Aorta (tissue), 5 donors: ENCODE results near the gene C11orf16. TPM values are rescaled to one million over a fixed set of nuclear protein-coding genes. Genes with fewer than 3 reads are reported as not detected.

ENCODE experiments used
- ATAC-seq: fragments of 200-7000 bp; cut with Tn5 transposase; one replicate; pipeline ENCODE4 v1.9.1; 2022; ENCODE audit warnings: moderate library complexity; ENCODE audit not compliant: low FRiP score
- DNase-seq, 2 donors: peaks; one replicate each; pipeline ENCODE4 v3.0.0-alpha.2; 2020
- H3K27ac ChIP-seq, 2 donors: one replicate each; pipeline ENCODE4 v1.5.1; 2013; ENCODE audit warnings: low read length in 2 of 2, mild to moderate bottlenecking in 2 of 2, moderate library complexity in 2 of 2, control low read depth in 1 of 2, inconsistent platforms in 1 of 2, low read depth in 1 of 2
- H3K27me3 ChIP-seq, 2 donors: one replicate each; pipeline ENCODE4 v1.6.1; 2013; ENCODE audit warnings: control low read depth in 1 of 2, low read length in 1 of 2, mild to moderate bottlenecking in 1 of 2, moderate library complexity in 1 of 2; ENCODE audit not compliant: insufficient read depth in 2 of 2, control insufficient read depth in 1 of 2
- H3K36me3 ChIP-seq, 2 donors: one replicate each; pipeline ENCODE4 v1.6.1; 2013; ENCODE audit warnings: control low read depth in 1 of 2, low read length in 1 of 2, mild to moderate bottlenecking in 1 of 2; ENCODE audit not compliant: insufficient read depth in 2 of 2, control insufficient read depth in 1 of 2
- H3K4me1 ChIP-seq, 2 donors: one replicate each; pipeline ENCODE4 v1.6.1; 2013; ENCODE audit warnings: low read length in 2 of 2, control low read depth in 1 of 2, mild to moderate bottlenecking in 1 of 2, moderate library complexity in 1 of 2; ENCODE audit not compliant: insufficient read depth in 2 of 2, control insufficient read depth in 1 of 2
- H3K4me3 ChIP-seq, 2 donors: one replicate each; pipeline ENCODE4 v1.5.1; 2013; ENCODE audit warnings: low read length in 2 of 2, control low read depth in 1 of 2, mild to moderate bottlenecking in 1 of 2
- H3K9me3 ChIP-seq: one replicate; pipeline ENCODE4 v1.6.1; 2013; ENCODE audit warnings: mild to moderate bottlenecking, low read length; ENCODE audit not compliant: control insufficient read depth
- WGBS, 2 donors: extraction: QIAGEN DNeasy Blood & Tissue Kit; methylation state at CpG; one replicate each; pipeline ENCODE4 v1.1.7; 2013; 5-methylcytosine and 5-hydroxymethylcytosine counted together
- intact Hi-C, 2 donors: fragments of 100-400 bp; cut with DNase I; formaldehyde crosslinking; loops; one replicate each; pipeline versions ENCODE4 v1.14.2 to v1.15.0; 2022
- polyA plus RNA-seq, 2 donors: library from polyadenylated mRNA; stranded (reverse); fragments of 200-250 nt; gene quantifications; one replicate each; pipeline ENCODE4 v1.2.3, GENCODE V29; 2013
- total RNA-seq, 2 donors: library from RNA; stranded (reverse); fragmentation: NEBNext Ultra II Directional; extraction: Animal tissue kit (Norgen Biotek cat#: 25700); gene quantifications; one replicate each; pipeline ENCODE4 v1.2.1, GENCODE V29; 2021
- donor health status: healthy with polysubstance abuse.
- donor health status: Bipolar disorder and iron deficiency.
- donor health status: DM: no; HTN: no; CAD: no.
- donor health status: DM: no; HTN: no; CAD: no.
- donor health status: DM: yes; HTN: yes; CAD: no.

C11orf16 gene
- total and polyA plus RNA-seq, 4 donors, result not detected

DNA sequence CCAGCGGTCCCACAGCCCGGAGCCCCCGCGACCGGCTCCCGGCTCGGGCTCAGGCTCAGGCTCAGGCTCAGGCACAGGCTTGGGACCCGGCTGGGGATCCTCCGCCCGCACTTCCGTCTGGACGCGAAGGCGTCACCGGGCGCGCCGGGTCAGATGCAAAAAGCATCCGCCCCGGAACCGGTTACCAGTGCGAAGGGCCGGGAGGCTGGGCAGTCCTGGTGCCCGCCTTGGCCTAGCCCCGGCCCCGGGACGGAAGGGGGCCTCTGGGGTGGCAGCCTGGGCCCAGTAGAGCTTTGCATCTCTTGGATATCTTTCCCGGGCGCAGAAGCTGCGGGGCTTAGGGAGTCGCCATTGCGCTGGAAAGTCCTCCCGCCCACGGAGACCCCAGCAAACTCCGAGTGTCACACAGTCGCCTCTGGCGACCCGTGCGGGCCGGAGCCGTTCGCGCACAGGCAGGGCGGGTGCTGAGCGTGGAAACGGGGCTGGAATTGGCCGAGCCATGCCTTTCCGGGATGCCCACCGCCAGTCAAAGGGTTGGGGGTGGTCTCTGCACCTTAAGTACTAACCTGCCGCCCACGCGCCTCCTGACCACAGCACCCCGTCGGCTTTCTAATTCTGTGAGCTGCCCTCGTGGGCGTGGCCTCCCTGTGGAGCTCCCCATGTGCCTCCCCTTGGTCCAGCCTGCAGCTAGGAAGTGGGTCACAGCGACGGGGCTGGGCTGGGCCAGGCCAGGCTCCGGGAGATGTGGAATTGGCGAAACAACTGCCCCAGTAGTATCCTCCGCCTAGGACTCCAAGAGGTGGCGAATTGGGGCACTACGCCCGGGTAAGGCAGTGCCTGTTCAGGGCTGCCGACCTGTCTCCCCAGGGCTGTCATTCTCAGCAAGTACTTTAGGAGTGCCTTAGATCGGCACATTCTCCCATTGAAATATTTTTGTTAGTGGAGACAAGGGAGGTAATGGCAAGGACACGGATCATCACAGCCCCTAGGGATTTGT lies 31.9 kb upstream of the C11orf16 start, which contains the start of gene TMEM9B:
Gene TMEM9B (minus strand): TSS at position 119 of the 997 bp plus-strand sequence. CDS start 129 bp downstream, outside the sequence.
- H3K9me3 ChIP-seq, result no peaks in the 10 kb centered on the region
- ATAC-seq, result peak; percentile 97
- peaks cover 0 to 2% of the 10 kb centered on the region in 2 donors for H3K36me3 ChIP-seq
- intact Hi-C loops, result loop anchor here (5.0 to 10.0 kb wide), 3 partner anchors 47 to 280 kb away; partner anchors contain the start of genes RPL27A (in 1 of the 2) and TRIM66 (in 1 of the 2)
- H3K27me3 ChIP-seq, result no peaks in the 10 kb centered on the region
- peaks cover 0 to 5% of the 10 kb centered on the region in 2 donors for H3K4me1 ChIP-seq
- DNase-seq, result peak; percentile 95 to 96
- WGBS, 2 donors, result 0% methylated on average over 66 to 67 of the region's 67 CpGs
- H3K27ac ChIP-seq, result peak within 1 kb of the TSS; percentile 83 to 88
- H3K4me3 ChIP-seq, result peak within 1 kb of the TSS; percentile 38 to 83

DNA sequence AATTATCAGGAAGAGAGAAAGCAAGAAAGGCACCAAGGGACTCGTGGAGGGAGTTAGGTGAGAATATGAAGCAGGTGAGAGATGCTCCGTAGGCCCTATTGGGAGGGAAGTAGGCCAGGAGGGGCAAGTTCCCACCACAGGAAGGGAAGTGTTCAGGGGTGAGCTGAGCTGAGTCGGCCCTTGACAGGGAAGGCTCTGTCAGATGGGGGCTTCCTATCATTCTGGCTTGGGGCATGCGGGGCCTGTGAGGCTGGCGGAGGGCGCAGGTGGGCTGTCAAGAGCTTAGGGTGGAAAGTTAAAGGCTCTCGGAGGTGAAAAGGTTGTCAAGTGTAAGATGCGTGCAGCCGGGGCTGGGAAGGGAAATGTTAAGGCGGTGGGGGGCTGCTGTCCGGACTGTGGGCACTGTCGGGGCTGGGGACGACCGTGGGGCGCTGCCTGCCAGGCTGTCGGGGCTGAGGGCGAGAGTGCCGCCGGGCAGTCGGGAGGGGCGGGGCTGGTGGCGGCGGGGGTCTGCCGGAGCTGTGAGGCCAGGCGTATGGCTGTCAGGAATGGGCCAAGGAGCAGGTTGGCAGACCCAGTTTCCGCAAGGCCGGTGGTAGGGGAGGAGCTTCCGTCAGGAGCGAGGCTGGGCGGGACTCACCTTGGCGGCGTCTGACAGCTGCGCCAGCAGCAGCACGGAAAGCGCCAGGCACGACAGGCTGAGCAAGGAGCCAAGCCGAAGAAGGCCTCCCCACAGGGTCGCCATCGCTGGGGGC lies 31.0 kb upstream of the C11orf16 start:
- peak; percentile 83 to 92 for DNase-seq
- peak; percentile 77 for ATAC-seq
- Histone ChIP-seq H3K27ac (peak overlapping the region; percentile 83 to 88), H3K36me3 (peaks cover 0 to 2% of the 10 kb centered on the region in 2 donors), H3K9me3 (no peaks in the 10 kb centered on the region), H3K4me3 (peak overlapping the region; percentile 38 to 83), H3K27me3 (no peaks in the 10 kb centered on the region), H3K4me1 (peaks cover 0 to 5% of the 10 kb centered on the region in 2 donors)
- intact Hi-C loops, result loop anchor here (5.0 to 10.0 kb wide), 3 partner anchors 46 to 279 kb away; partner anchors contain the start of genes RPL27A (in 1 of the 2) and TRIM66 (in 1 of the 2)
- 1 to 2% methylated on average over 26 to 39 of the region's 39 CpGs for WGBS, 2 donors

DNA sequence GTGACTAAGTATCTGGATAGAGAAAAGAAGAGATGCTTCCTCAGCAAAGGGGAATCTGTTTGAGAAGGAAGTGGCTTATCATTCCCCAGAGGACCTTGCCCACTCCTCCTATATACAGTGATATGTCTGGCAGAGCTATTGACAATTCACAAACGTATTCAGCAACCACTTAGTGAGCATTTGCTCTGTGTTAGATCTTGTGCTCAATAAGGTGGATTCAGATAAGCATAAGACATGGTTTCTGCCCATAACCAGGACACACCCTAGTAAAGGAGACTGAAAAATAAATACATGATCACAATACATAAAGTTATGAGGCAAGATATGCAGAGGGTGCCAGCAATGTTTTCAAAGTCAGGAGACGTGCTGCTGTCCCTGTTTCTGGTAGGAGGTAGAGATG lies 30.1 kb upstream of the C11orf16 start:
- Histone ChIP-seq H3K4me3 (no peak overlapping the region), H3K27me3 (no peaks in the 10 kb centered on the region), H3K9me3 (no peaks in the 10 kb centered on the region), H3K36me3 (peaks cover 0 to 2% of the 10 kb centered on the region in 2 donors), H3K27ac (peak overlapping the region in 1 of 2 donors; percentile 11), H3K4me1 (peaks cover 0 to 5% of the 10 kb centered on the region in 2 donors)
- DNase-seq (no peak), ATAC-seq (no peak)
- 9 to 10% methylated on average over 2 of the region's 2 CpGs for WGBS, 2 donors
- intact Hi-C loops, result loop anchor here (5.0 to 10.0 kb wide), 3 partner anchors 46 to 278 kb away; partner anchors contain the start of genes RPL27A (in 1 of the 2) and TRIM66 (in 1 of the 2)

DNA sequence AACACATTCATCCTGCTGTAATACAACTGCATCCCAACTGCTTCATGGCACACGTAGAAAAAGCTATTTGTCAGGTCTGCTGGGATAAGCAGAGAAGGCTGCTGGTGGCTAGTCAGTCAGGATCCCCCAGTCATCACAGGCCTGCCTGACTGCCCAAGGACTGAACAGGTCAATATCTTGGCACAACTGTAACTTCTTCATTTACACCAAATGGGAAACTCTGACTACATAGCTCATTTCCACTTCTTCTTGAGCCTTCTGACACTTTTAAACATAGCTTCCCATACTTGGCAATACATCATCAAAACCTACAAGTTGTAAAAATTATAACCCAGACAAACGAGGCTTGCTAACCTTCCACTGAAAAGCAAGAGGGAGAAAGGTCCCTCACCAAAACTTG lies 28.7 kb upstream of the C11orf16 start:
- Histone ChIP-seq H3K4me1 (peaks cover 0 to 5% of the 10 kb centered on the region in 2 donors), H3K27me3 (no peaks in the 10 kb centered on the region), H3K27ac (no peak overlapping the region), H3K36me3 (no peaks in the 10 kb centered on the region), H3K4me3 (no peak overlapping the region), H3K9me3 (no peaks in the 10 kb centered on the region)
- DNase-seq, result no peak
- no peak for ATAC-seq
- WGBS, 2 donors, result 44% methylated on average over 2 of the region's 2 CpGs
- intact Hi-C loops, result loop anchor here (5.0 to 10.0 kb wide), 3 partner anchors 44 to 277 kb away; partner anchors contain the start of genes RPL27A (in 1 of the 2) and TRIM66 (in 1 of the 2)

DNA sequence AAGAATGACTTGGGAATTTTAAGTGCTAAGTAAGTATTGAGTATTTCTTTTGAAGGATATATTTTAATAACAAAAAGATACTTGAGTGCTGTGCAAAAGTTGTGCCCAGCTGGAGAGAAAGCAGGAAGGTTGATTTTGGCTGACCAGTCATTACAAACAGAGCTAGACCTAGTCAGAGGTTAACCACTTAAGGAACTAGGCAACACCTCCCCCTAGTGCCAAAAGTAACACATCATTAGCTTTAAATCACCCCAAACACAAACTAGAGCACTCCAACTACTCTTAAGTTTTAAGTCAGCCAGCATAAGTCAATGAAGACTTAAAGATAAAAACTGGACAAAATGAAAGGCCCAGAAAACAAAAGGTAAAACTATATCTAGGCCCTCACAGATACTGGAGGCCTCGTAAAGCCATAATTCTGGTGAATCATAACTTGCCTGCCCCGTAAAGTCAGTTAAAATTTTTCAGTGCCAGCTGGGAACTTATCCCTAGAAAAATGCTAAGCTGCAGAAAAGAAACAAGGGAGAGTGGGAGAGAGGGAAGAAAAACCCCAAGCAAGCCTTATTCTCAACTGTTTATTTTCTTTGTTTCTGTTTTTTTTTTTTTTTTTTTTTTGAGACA lies 26.9 kb upstream of the C11orf16 start:
- 2% methylated on average over 2 of the region's 2 CpGs for WGBS, 2 donors
- H3K27ac ChIP-seq, result no peak overlapping the region
- H3K4me3 ChIP-seq, result no peak overlapping the region
- ATAC-seq (no peak), DNase-seq (no peak)
- no peaks in the 10 kb centered on the region for H3K27me3 ChIP-seq
- intact Hi-C loops, result loop anchor here (2.0 to 10.0 kb wide), 5 partner anchors 42 to 275 kb away; partner anchors contain the start of genes RPL27A (in 1 of the 2) and TRIM66 (in 1 of the 2)
- no peaks in the 10 kb centered on the region for H3K9me3 ChIP-seq
- peaks cover 0 to 5% of the 10 kb centered on the region in 2 donors for H3K4me1 ChIP-seq
- peaks cover 0 to 5% of the 10 kb centered on the region in 2 donors for H3K36me3 ChIP-seq

DNA sequence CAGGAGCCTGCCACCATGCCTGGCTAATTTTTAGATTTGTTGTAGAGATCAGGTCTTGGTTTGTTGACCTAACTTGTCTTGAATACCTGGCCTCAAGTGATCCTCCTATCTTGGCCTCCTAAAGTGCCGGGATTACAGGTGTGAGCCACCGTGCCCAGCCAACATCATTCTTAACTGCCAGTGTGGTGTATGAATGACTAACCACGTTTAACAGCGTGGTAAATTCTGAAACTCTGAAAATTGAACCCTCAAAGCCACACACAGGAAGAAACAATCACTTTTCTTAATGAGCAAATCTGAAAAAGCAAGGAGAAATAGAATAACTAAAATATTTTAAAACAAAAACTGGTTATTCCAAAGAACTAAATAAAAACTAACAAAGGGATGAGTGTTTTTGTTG lies 24.1 kb upstream of the C11orf16 start:
- peaks cover 2 to 5% of the 10 kb centered on the region in 2 donors for H3K36me3 ChIP-seq
- H3K4me3 ChIP-seq, result no peak overlapping the region
- no peak overlapping the region for H3K27ac ChIP-seq
- no peaks in the 10 kb centered on the region for H3K4me1 ChIP-seq
- DNase-seq, result no peak
- no peak for ATAC-seq
- intact Hi-C loops, result loop anchor here in 1 of 2 donors (10.0 kb wide), 1 partner anchor 142 kb away; a partner anchor contains a TSS
- 87 to 91% methylated on average over 4 of the region's 4 CpGs for WGBS, 2 donors
- H3K9me3 ChIP-seq, result no peaks in the 10 kb centered on the region
- H3K27me3 ChIP-seq, result no peaks in the 10 kb centered on the region

DNA sequence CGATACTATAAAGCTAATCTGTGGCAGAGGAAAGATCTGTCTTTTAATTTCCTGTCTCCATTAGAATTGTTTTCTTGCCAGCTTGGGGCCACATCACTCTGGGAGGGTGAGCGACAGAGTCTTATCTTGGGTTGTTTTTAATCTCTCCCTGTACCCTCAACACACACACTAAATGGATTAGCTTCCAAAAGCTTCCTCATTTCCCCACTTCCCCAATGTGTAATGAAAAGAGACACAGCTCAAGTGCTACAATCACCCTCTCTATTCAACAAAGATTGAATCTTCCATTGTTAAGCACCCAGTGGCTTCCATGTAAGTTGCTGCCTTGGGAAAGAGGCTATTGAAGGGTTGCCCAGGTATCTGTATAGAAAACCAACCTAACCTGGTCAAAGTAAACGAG lies 16.1 kb upstream of the C11orf16 start:
- H3K36me3 ChIP-seq, result peaks cover 4 to 11% of the 10 kb centered on the region in 2 donors

More for the DNA sequence above, 16.1 kb upstream of the C11orf16 start:
- 77 to 82% methylated on average over 3 of the region's 3 CpGs for WGBS, 2 donors
- intact Hi-C loops, result no loop called here
- H3K4me3 ChIP-seq, result no peak overlapping the region
- ATAC-seq, result no peak
- H3K27me3 ChIP-seq, result no peaks in the 10 kb centered on the region
- H3K4me1 ChIP-seq, result no peaks in the 10 kb centered on the region
- DNase-seq, result no peak
- H3K27ac ChIP-seq, result no peak overlapping the region
- H3K9me3 ChIP-seq, result no peaks in the 10 kb centered on the region
